ENCODE measurements around the gene IZUMO4.

DNA sequence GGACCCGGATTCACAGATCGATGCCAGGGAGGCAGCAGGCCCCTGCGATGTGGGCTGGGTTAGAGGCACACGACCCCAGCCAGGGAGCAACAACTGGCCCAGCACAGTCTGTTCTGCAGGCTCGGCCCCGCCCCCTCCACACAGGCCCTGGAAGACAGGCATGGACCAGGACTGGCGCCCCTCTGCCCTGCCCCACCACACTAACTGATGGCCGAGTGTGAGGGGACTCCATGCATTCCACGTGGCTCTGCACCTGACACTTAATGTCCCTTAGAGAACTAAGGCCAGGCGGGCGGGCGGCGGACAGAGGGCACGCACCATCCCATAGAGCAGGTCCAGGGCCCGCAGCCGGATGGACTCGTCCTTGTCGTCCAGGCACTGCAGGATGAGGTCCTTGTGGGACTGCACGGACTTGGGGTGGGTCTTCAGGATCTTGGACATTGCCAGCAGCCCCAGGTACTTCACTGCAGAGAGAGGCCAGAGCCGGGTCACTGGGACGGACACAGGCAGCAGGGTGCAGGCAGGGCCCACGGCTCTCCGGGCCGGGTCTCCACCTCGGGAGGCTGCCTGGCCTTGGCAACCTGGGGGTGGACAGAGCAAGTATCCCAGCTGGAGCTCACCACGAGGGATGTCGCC is 24.8 kb downstream of the IZUMO4 start:
- TF ChIP-seq, protein P1, sequence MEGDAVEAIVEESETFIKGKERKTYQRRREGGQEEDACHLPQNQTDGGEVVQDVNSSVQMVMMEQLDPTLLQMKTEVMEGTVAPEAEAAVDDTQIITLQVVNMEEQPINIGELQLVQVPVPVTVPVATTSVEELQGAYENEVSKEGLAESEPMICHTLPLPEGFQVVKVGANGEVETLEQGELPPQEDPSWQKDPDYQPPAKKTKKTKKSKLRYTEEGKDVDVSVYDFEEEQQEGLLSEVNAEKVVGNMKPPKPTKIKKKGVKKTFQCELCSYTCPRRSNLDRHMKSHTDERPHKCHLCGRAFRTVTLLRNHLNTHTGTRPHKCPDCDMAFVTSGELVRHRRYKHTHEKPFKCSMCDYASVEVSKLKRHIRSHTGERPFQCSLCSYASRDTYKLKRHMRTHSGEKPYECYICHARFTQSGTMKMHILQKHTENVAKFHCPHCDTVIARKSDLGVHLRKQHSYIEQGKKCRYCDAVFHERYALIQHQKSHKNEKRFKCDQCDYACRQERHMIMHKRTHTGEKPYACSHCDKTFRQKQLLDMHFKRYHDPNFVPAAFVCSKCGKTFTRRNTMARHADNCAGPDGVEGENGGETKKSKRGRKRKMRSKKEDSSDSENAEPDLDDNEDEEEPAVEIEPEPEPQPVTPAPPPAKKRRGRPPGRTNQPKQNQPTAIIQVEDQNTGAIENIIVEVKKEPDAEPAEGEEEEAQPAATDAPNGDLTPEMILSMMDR (IDR thresholded peaks at IDR 0.05; ENCODE audit: insufficient read depth, low read depth, low read length): no peak
- TF ChIP-seq EZH2 (IDR thresholded peaks at IDR 0.05; ENCODE audit: insufficient read depth, low read length): no peak

Data from astrocyte (in vitro differentiated cells and primary cell).